Memory B cell (primary cell): ENCODE measurements around the gene ADGRF4.

Experiments
- ATAC-seq: fragments of 150-1000 bp; cut with Tn5 transposase; 2 replicates; pipeline ENCODE4 v1.10.0; 2021; ENCODE audit warnings: low read depth, mild to moderate bottlenecking, moderate library complexity
- DNase-seq, 2 donors: peaks; one replicate each; pipeline ENCODE4 v3.0.0; 2022; ENCODE audit warnings: low spot score in 2 of 2
- H3K27ac Mint-ChIP-seq: one replicate; pipeline ENCODE4 v1.8.0; 2022; ENCODE audit warnings: mild to moderate bottlenecking, moderate library complexity, mixed read lengths
- H3K27me3 Mint-ChIP-seq: one replicate; pipeline ENCODE4 v1.8.0; 2022; ENCODE audit warnings: mixed read lengths
- H3K36me3 Mint-ChIP-seq: one replicate; pipeline ENCODE4 v1.8.0; 2022; ENCODE audit warnings: mild to moderate bottlenecking, mixed read lengths
- H3K4me1 Mint-ChIP-seq: one replicate; pipeline ENCODE4 v1.8.0; 2022; ENCODE audit warnings: mixed read lengths
- H3K4me3 Mint-ChIP-seq: one replicate; pipeline ENCODE4 v1.8.0; 2022; ENCODE audit warnings: mild to moderate bottlenecking, moderate library complexity, mixed read lengths
- H3K9me3 Mint-ChIP-seq: one replicate; pipeline ENCODE4 v1.8.0; 2022; ENCODE audit warnings: mixed read lengths

ADGRF4 gene

GRCh38 chr6:47698342-47698787 lies at the start of gene ADGRF4:
Gene ADGRF4 (plus strand): TSS chr6:47698580. CDS start chr6:47707246, 8,666 bp downstream.
- no peak within 1 kb of the TSS for H3K4me3 Mint-ChIP-seq
- peaks cover 3% of the 10 kb centered on the region for H3K27me3 Mint-ChIP-seq
- H3K27ac Mint-ChIP-seq = no peak within 1 kb of the TSS
- ATAC-seq (no peak), DNase-seq (no peak)
- no peaks in the 10 kb centered on the region for H3K4me1 Mint-ChIP-seq
- H3K36me3 Mint-ChIP-seq = no peaks in the 10 kb centered on the region
- H3K9me3 Mint-ChIP-seq = no peaks in the 10 kb centered on the region

- Mint-ChIP-seq H3K4me3 (no peak overlapping the region), H3K27ac (no peak overlapping the region), H3K36me3 (no peaks in the 10 kb centered on the region), H3K9me3 (no peaks in the 10 kb centered on the region), H3K27me3 (peaks cover 2% of the 10 kb centered on the region), H3K4me1 (no peaks in the 10 kb centered on the region)
- DNase-seq (no peak), ATAC-seq (peak; percentile 37)
These were observed 47.6 kb upstream of the ADGRF4 start for GRCh38 chr6:47650553-47651432.

- no peak for DNase-seq
- ATAC-seq = no peak
- no peaks in the 10 kb centered on the region for H3K4me1 Mint-ChIP-seq
- H3K9me3 Mint-ChIP-seq = no peaks in the 10 kb centered on the region
- peaks cover 2% of the 10 kb centered on the region for H3K27me3 Mint-ChIP-seq
- no peak overlapping the region for H3K27ac Mint-ChIP-seq
- no peaks in the 10 kb centered on the region for H3K36me3 Mint-ChIP-seq
- H3K4me3 Mint-ChIP-seq = no peak overlapping the region
These were observed 46.9 kb upstream of the ADGRF4 start for GRCh38 chr6:47651505-47651944.

GRCh38 chr6:47653706-47654105 lies 44.7 kb upstream of the ADGRF4 start:
- Mint-ChIP-seq H3K27me3 (peaks cover 2% of the 10 kb centered on the region), H3K9me3 (no peaks in the 10 kb centered on the region), H3K4me1 (no peaks in the 10 kb centered on the region), H3K4me3 (no peak overlapping the region), H3K36me3 (no peaks in the 10 kb centered on the region), H3K27ac (no peak overlapping the region)
- DNase-seq (no peak), ATAC-seq (no peak)

- no peaks in the 10 kb centered on the region for H3K9me3 Mint-ChIP-seq
- peaks cover 2% of the 10 kb centered on the region for H3K27me3 Mint-ChIP-seq
- no peak overlapping the region for H3K27ac Mint-ChIP-seq
- H3K36me3 Mint-ChIP-seq = no peaks in the 10 kb centered on the region
- H3K4me3 Mint-ChIP-seq = no peak overlapping the region
- no peak for ATAC-seq
- DNase-seq = no peak
- H3K4me1 Mint-ChIP-seq = no peaks in the 10 kb centered on the region
These were observed 44.1 kb upstream of the ADGRF4 start for GRCh38 chr6:47654255-47654654.

GRCh38 chr6:47655719-47656595 lies 42.4 kb upstream of the ADGRF4 start:
- Mint-ChIP-seq H3K27me3 (peaks cover 2% of the 10 kb centered on the region), H3K4me3 (no peak overlapping the region), H3K9me3 (no peaks in the 10 kb centered on the region), H3K4me1 (no peaks in the 10 kb centered on the region), H3K36me3 (no peaks in the 10 kb centered on the region), H3K27ac (no peak overlapping the region)
- no peak for DNase-seq
- no peak for ATAC-seq

- peaks cover 2% of the 10 kb centered on the region for H3K4me1 Mint-ChIP-seq
- H3K36me3 Mint-ChIP-seq = peaks cover 2% of the 10 kb centered on the region
- peaks cover 1% of the 10 kb centered on the region for H3K9me3 Mint-ChIP-seq
- no peak overlapping the region for H3K27ac Mint-ChIP-seq
- no peak for ATAC-seq
- no peak overlapping the region for H3K4me3 Mint-ChIP-seq
- H3K27me3 Mint-ChIP-seq = peaks cover 2% of the 10 kb centered on the region
- no peak for DNase-seq
These were observed 36.4 kb upstream of the ADGRF4 start for GRCh38 chr6:47661960-47662359.

GRCh38 chr6:47663462-47664216 lies 34.7 kb upstream of the ADGRF4 start:
- H3K4me1 Mint-ChIP-seq = peaks cover 2% of the 10 kb centered on the region
- DNase-seq = no peak
- no peak for ATAC-seq
- no peak overlapping the region for H3K4me3 Mint-ChIP-seq
- peaks cover 1% of the 10 kb centered on the region for H3K9me3 Mint-ChIP-seq
- no peak overlapping the region for H3K27ac Mint-ChIP-seq
- H3K36me3 Mint-ChIP-seq = peaks cover 2% of the 10 kb centered on the region
- peaks cover 2% of the 10 kb centered on the region for H3K27me3 Mint-ChIP-seq

- Mint-ChIP-seq H3K4me1 (peaks cover 2% of the 10 kb centered on the region), H3K9me3 (peaks cover 1% of the 10 kb centered on the region), H3K27ac (no peak overlapping the region), H3K4me3 (no peak overlapping the region), H3K36me3 (peaks cover 2% of the 10 kb centered on the region), H3K27me3 (peaks cover 2% of the 10 kb centered on the region)
- ATAC-seq = no peak
- no peak for DNase-seq
These were observed 33.3 kb upstream of the ADGRF4 start for GRCh38 chr6:47665112-47665511.

- Mint-ChIP-seq H3K27ac (no peak overlapping the region), H3K4me3 (no peak overlapping the region), H3K36me3 (peaks cover 2% of the 10 kb centered on the region), H3K4me1 (peaks cover 2% of the 10 kb centered on the region), H3K27me3 (peaks cover 6% of the 10 kb centered on the region), H3K9me3 (peaks cover 1% of the 10 kb centered on the region)
- DNase-seq (no peak), ATAC-seq (no peak)
These were observed 28.5 kb upstream of the ADGRF4 start for GRCh38 chr6:47669684-47670513.

- Mint-ChIP-seq H3K36me3 (peaks cover 2% of the 10 kb centered on the region), H3K27ac (no peak overlapping the region), H3K4me1 (peaks cover 2% of the 10 kb centered on the region), H3K27me3 (peaks cover 6% of the 10 kb centered on the region), H3K9me3 (peaks cover 1% of the 10 kb centered on the region), H3K4me3 (no peak overlapping the region)
- ATAC-seq (no peak), DNase-seq (no peak)
These were observed 27.5 kb upstream of the ADGRF4 start for GRCh38 chr6:47670851-47671250.

GRCh38 chr6:47671777-47672176 lies 26.6 kb upstream of the ADGRF4 start:
- H3K4me3 Mint-ChIP-seq = no peak overlapping the region
- ATAC-seq (no peak), DNase-seq (no peak)
- H3K4me1 Mint-ChIP-seq = no peaks in the 10 kb centered on the region
- no peaks in the 10 kb centered on the region for H3K9me3 Mint-ChIP-seq
- peaks cover 4% of the 10 kb centered on the region for H3K27me3 Mint-ChIP-seq
- H3K27ac Mint-ChIP-seq = no peak overlapping the region
- H3K36me3 Mint-ChIP-seq = no peaks in the 10 kb centered on the region

- Mint-ChIP-seq H3K9me3 (no peaks in the 10 kb centered on the region), H3K27me3 (peaks cover 9% of the 10 kb centered on the region), H3K4me1 (no peaks in the 10 kb centered on the region), H3K4me3 (no peak overlapping the region), H3K27ac (no peak overlapping the region), H3K36me3 (no peaks in the 10 kb centered on the region)
- no peak for ATAC-seq
- DNase-seq = no peak
These were observed 25.6 kb upstream of the ADGRF4 start for GRCh38 chr6:47672816-47673215.
